ENCODE results near the gene SYT2.

DNA sequence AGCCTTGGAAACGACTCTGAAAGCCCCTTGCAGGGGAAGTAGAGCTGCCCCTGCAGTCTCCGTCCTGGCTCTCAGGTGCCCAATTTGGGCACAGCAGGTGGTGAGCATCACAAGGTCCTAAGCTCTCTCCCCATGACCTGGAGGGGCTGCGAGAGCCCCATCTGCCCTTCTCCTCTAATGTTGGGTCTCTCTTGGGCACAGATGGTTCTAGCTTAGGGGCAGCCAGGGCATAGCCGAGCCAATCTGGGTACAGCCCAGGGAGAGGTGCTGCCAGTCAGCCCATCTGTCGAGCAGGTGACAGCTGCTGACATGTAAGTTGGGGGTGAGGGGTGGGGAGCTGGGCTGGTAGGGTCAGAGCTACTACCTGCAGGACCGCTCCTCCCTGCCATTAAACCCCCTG is 50.7 kb downstream of the SYT2 start:
- TF ChIP-seq, protein P1, sequence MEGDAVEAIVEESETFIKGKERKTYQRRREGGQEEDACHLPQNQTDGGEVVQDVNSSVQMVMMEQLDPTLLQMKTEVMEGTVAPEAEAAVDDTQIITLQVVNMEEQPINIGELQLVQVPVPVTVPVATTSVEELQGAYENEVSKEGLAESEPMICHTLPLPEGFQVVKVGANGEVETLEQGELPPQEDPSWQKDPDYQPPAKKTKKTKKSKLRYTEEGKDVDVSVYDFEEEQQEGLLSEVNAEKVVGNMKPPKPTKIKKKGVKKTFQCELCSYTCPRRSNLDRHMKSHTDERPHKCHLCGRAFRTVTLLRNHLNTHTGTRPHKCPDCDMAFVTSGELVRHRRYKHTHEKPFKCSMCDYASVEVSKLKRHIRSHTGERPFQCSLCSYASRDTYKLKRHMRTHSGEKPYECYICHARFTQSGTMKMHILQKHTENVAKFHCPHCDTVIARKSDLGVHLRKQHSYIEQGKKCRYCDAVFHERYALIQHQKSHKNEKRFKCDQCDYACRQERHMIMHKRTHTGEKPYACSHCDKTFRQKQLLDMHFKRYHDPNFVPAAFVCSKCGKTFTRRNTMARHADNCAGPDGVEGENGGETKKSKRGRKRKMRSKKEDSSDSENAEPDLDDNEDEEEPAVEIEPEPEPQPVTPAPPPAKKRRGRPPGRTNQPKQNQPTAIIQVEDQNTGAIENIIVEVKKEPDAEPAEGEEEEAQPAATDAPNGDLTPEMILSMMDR (IDR thresholded peaks at IDR 0.05): no peak
- TF ChIP-seq POLR2A (IDR thresholded peaks at IDR 0.05): no peak
